ENCODE results near the gene MYRIP.

The MYRIP gene

DNA sequence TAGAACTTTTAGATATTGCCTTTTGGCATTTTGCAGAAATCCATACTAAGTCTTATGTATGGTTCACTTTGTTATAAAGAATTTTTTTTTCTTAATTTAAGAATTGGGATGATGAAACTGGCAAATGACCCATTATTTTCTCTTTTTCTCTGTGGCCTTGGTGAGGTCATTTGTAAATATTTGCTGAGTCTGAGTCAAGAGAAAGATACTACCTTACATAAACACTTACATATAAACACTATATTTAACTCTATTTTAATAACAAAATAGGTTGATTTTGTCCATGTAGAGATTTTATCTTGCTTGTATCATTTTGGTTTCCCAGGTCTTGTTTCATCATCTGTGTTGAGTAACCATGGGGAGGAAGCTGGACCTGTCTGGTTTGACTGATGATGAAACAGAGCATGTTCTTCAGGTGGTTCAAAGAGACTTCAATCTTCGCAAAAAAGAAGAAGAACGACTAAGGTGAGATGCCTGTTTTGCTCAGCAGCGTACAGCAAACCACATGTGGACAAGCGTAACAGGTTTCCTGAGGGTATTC is 91.1 kb downstream of the MYRIP start:
- Mint-ChIP-seq H3K4me3 (no peak overlapping the region), H3K27me3 (ENCODE audit: low read depth, poor library complexity) (peaks cover 10% of the 10 kb centered on the region), H3K27ac (no peak overlapping the region), H3K4me1 (no peaks in the 10 kb centered on the region), H3K9me3 (no peaks in the 10 kb centered on the region), H3K36me3 (ENCODE audit: low read depth) (no peaks in the 10 kb centered on the region)
- no peak for DNase-seq
- TF ChIP-seq, protein P1, sequence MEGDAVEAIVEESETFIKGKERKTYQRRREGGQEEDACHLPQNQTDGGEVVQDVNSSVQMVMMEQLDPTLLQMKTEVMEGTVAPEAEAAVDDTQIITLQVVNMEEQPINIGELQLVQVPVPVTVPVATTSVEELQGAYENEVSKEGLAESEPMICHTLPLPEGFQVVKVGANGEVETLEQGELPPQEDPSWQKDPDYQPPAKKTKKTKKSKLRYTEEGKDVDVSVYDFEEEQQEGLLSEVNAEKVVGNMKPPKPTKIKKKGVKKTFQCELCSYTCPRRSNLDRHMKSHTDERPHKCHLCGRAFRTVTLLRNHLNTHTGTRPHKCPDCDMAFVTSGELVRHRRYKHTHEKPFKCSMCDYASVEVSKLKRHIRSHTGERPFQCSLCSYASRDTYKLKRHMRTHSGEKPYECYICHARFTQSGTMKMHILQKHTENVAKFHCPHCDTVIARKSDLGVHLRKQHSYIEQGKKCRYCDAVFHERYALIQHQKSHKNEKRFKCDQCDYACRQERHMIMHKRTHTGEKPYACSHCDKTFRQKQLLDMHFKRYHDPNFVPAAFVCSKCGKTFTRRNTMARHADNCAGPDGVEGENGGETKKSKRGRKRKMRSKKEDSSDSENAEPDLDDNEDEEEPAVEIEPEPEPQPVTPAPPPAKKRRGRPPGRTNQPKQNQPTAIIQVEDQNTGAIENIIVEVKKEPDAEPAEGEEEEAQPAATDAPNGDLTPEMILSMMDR (IDR thresholded peaks at IDR 0.05), result no peak

DNA sequence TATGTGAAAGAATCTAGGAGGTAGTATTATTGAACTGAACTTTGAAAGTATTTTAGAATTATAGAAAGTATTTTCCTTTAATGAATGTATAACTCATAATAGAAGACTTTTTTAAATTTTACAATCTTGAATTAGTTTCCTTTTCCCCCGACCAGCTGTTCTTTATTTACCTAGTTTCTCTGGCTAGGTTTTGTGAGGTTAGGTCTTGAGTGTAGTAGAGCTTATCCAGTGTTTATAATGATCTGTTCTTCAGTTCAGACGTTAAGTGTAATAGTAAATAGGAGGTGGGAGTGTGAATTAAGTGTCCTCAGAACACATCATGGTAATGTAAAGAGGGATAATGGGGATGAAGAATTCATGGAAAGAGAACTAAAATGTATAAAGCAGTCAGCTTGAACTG is 93.8 kb downstream of the MYRIP start:
- Mint-ChIP-seq H3K9me3 (no peaks in the 10 kb centered on the region), H3K36me3 (ENCODE audit: low read depth) (no peaks in the 10 kb centered on the region), H3K4me3 (no peak overlapping the region), H3K27ac (no peak overlapping the region), H3K27me3 (ENCODE audit: low read depth, poor library complexity) (peaks cover 10% of the 10 kb centered on the region), H3K4me1 (no peaks in the 10 kb centered on the region)
- no peak for DNase-seq
- TF ChIP-seq, protein P1 (IDR thresholded peaks at IDR 0.05), result no peak

DNA sequence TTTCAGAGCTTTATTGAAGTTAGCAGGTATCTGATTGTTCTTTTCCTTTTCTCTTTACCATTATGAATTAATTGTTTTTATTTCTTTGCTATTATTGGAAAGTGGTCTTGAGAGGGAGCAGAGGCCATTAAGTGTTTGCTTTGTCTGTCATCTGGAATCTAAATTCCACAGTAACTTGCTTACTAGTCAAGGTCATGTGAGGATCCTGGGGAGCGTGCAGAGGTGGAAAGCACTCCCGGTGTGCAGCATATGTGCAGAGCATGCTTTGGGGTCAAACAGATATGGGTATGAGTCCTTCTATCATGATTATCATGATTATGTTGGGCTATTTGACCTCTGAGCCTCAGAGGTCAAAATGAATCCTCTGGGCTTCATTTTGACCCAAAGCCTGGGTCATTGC is 96.4 kb downstream of the MYRIP start:
- Mint-ChIP-seq H3K4me3 (no peak overlapping the region), H3K4me1 (no peaks in the 10 kb centered on the region), H3K27me3 (ENCODE audit: low read depth, poor library complexity) (peaks cover 10% of the 10 kb centered on the region), H3K9me3 (no peaks in the 10 kb centered on the region), H3K36me3 (ENCODE audit: low read depth) (no peaks in the 10 kb centered on the region), H3K27ac (no peak overlapping the region)
- DNase-seq, result no peak
- TF ChIP-seq, protein P1 (IDR thresholded peaks at IDR 0.05), result no peak

DNA sequence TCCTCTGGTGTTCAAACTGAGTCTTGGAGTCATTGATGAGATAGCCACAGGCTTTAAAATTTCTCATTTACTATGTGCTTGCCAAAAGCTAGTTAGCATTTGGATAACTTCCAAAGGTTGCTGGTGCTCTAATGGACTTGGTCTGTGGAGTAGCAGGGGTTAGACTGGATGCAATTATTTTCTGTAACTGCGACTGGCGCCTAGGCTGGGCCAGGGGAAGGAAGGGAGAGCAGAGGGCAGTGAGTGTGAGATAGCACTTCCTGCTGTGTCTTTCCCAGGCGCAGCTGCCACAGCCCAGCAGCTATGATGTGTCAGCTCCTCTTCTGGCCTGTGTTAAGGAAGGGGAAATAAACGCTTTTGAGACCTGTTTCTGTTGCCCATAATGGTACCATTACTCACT is 98.6 kb downstream of the MYRIP start:
- peaks cover 4% of the 10 kb centered on the region for H3K27me3 Mint-ChIP-seq (ENCODE audit: low read depth, poor library complexity)
- H3K9me3 Mint-ChIP-seq, result no peaks in the 10 kb centered on the region
- peak; percentile 4 for DNase-seq
- no peaks in the 10 kb centered on the region for H3K36me3 Mint-ChIP-seq (ENCODE audit: low read depth)
- no peak overlapping the region for H3K4me3 Mint-ChIP-seq
- H3K4me1 Mint-ChIP-seq, result peaks cover 12% of the 10 kb centered on the region
- peak overlapping the region; percentile 67 for H3K27ac Mint-ChIP-seq
- TF ChIP-seq, protein P1 (IDR thresholded peaks at IDR 0.05), result no peak

DNA sequence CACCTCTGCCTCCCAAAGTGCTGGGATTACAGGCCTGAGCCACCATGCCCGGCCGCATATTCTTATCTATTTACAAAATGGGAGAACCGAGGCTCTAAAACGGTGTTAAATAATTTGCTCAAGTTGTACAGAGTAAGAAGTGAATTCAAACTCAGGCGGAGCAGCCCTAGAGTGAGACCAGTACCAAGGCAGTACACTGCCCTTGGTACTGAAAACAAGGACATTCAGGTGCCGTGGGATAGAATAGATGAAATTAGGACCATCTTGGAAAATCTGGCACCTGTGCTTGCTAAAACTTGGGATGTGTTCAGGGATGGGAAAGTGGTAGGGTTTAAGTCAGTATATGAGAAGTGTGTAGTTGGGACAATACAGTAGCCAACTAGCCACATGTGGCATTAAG is 100.7 kb downstream of the MYRIP start:
- H3K27me3 Mint-ChIP-seq (ENCODE audit: low read depth, poor library complexity), result no peaks in the 10 kb centered on the region
- H3K4me1 Mint-ChIP-seq, result peaks cover 12% of the 10 kb centered on the region
- no peak overlapping the region for H3K4me3 Mint-ChIP-seq
- DNase-seq, result no peak
- H3K36me3 Mint-ChIP-seq (ENCODE audit: low read depth), result no peaks in the 10 kb centered on the region
- TF ChIP-seq, protein P1 (IDR thresholded peaks at IDR 0.05), result no peak
- H3K27ac Mint-ChIP-seq, result no peak overlapping the region
- H3K9me3 Mint-ChIP-seq, result no peaks in the 10 kb centered on the region

DNA sequence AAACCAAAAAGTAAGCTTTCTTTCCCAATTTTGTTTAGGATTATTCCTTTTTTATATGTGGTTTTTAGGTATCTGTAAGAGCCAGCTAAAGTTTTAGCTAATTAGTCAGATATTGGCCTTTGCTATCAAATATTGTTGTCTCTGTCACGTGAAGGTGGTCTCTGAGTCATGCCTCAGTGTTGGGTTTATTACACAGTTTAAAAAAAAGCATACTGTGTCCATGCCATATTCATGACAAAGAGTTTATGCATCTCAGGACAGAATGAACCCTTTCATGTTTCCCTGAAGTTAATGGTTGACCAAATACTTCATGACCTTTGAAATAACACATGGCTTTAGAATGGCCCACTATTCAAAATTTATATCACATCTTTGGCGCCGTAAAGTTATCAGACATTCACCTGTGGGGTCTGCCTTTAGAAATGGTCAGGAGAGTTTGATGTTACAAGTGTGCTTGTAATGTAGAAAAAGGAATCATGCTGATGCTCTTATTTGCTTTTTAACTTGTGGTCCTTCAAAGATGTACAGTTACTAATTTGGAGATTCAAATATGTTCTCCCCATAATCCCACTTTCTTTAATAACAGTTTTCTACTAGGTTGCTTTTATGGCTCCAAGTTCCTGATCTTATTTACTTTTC is 101.5 kb downstream of the MYRIP start:
- H3K36me3 Mint-ChIP-seq (ENCODE audit: low read depth), result no peaks in the 10 kb centered on the region
- TF ChIP-seq, protein P1 (IDR thresholded peaks at IDR 0.05), result no peak
- no peak for DNase-seq

More for the DNA sequence above, 101.5 kb downstream of the MYRIP start:
- no peak overlapping the region for H3K4me3 Mint-ChIP-seq
- H3K27me3 Mint-ChIP-seq (ENCODE audit: low read depth, poor library complexity), result no peaks in the 10 kb centered on the region
- H3K27ac Mint-ChIP-seq, result no peak overlapping the region
- peaks cover 12% of the 10 kb centered on the region for H3K4me1 Mint-ChIP-seq
- no peaks in the 10 kb centered on the region for H3K9me3 Mint-ChIP-seq

Measured in nephron progenitor cell (in vitro differentiated cells).